ENCODE data around the gene MIER1.
"Not testable (repeated sequence)": the region's sequence is repeated elsewhere in the genome, so short reads cannot be mapped to it uniquely, and the experiment has no call there.

Gene MIER1

GRCh38 chr1:66945316-66945715, 20.5 kb downstream of the MIER1 start:
- Histone ChIP-seq H2AK5ac (ENCODE audit: low read length) (no peak overlapping the region), H3K4ac (ENCODE audit: low read depth, low read length) (no peak overlapping the region), H3K79me2 (ENCODE audit: control insufficient read depth, insufficient read depth, low read length) (peaks cover 3% of the 10 kb centered on the region), H2BK15ac (replicated peaks; ENCODE audit: low read depth) (no peak overlapping the region), H3K4me3 (ENCODE audit: low read length) (no peak overlapping the region), H3K36me3 (ENCODE audit: control insufficient read depth, insufficient read depth, low read length) (no peaks in the 10 kb centered on the region), H4K5ac (ENCODE audit: low read length) (no peak overlapping the region), H3K27me3 (ENCODE audit: insufficient read depth, low read length, poor library complexity) (no peaks in the 10 kb centered on the region), H3K79me1 (ENCODE audit: low read length) (peaks cover 4% of the 10 kb centered on the region), H3K27ac (ENCODE audit: low read depth, low read length) (no peak overlapping the region), H3K4me1 (ENCODE audit: control insufficient read depth, low read depth, low read length) (no peaks in the 10 kb centered on the region), H3K56ac (ENCODE audit: low read length) (no peak overlapping the region), H4K8ac (ENCODE audit: low read depth, low read length) (no peak overlapping the region), H2BK120ac (ENCODE audit: low read depth, low read length) (no peak overlapping the region), H2BK5ac (ENCODE audit: low read length) (no peak overlapping the region), H3K23ac (ENCODE audit: low read length) (no peak overlapping the region), H3K18ac (ENCODE audit: low read length) (no peak overlapping the region), H3K9ac (ENCODE audit: low read length) (no peak overlapping the region), H3K4me2 (ENCODE audit: low read length) (no peak overlapping the region)
- WGBS (ENCODE audit: extremely low coverage, insufficient coverage, low lambda C conversion rate) = no CpG with 5 or more reads among the region's 3 CpGs
- DNase-seq = no peak

- H2BK5ac ChIP-seq (ENCODE audit: low read length) = no peak overlapping the region
- H3K23ac ChIP-seq (ENCODE audit: low read length) = no peak overlapping the region
- H3K27me3 ChIP-seq (ENCODE audit: insufficient read depth, low read length, poor library complexity) = no peaks in the 10 kb centered on the region
- H3K4me3 ChIP-seq (ENCODE audit: low read length) = no peak overlapping the region
- no peak overlapping the region for H3K56ac ChIP-seq (ENCODE audit: low read length)
- H3K36me3 ChIP-seq (ENCODE audit: control insufficient read depth, insufficient read depth, low read length) = no peaks in the 10 kb centered on the region
- DNase-seq = no peak
- no peak overlapping the region for H2BK120ac ChIP-seq (ENCODE audit: low read depth, low read length)
- no peak overlapping the region for H3K27ac ChIP-seq (ENCODE audit: low read depth, low read length)
- H4K8ac ChIP-seq (ENCODE audit: low read depth, low read length) = no peak overlapping the region
- no peak overlapping the region for H3K18ac ChIP-seq (ENCODE audit: low read length)
- H3K79me1 ChIP-seq (ENCODE audit: low read length) = peaks cover 4% of the 10 kb centered on the region
- H3K4me2 ChIP-seq (ENCODE audit: low read length) = no peak overlapping the region
- no peaks in the 10 kb centered on the region for H3K79me2 ChIP-seq (ENCODE audit: control insufficient read depth, insufficient read depth, low read length)
- no peak overlapping the region for H3K9ac ChIP-seq (ENCODE audit: low read length)
- no CpG with 5 or more reads among the region's 1 CpG for WGBS (ENCODE audit: extremely low coverage, insufficient coverage, low lambda C conversion rate)
- no peak overlapping the region for H2BK15ac ChIP-seq (replicated peaks; ENCODE audit: low read depth)
- H3K4me1 ChIP-seq (ENCODE audit: control insufficient read depth, low read depth, low read length) = no peaks in the 10 kb centered on the region
- H2AK5ac ChIP-seq (ENCODE audit: low read length) = no peak overlapping the region
- no peak overlapping the region for H3K4ac ChIP-seq (ENCODE audit: low read depth, low read length)
- H4K5ac ChIP-seq (ENCODE audit: low read length) = no peak overlapping the region
Measured at GRCh38 chr1:66947267-66947666, 22.5 kb downstream of the MIER1 start.

DNA sequence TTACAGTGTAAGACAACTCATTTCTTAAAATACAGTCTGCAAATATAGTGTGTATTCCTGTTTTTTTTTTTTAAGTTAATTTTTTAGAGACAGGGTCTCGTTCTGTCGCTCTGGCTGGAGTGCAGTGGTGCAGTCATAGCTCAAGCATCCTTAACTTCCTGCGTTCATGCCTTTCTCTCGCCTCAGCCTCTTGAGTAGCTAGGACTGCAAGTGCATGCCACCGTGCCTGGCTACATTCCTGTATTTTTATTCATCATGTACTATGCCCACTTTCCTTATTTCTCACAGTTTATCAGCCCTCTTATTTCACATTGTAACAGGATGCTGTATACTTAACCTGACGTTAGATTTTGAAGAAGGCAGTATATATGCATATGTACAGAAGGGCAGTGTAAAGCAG, 26.7 kb downstream of the MIER1 start:
- Histone ChIP-seq H3K18ac (ENCODE audit: low read length) (no peak overlapping the region), H3K9ac (ENCODE audit: low read length) (no peak overlapping the region), H3K23ac (ENCODE audit: low read length) (no peak overlapping the region), H3K56ac (ENCODE audit: low read length) (no peak overlapping the region), H2BK5ac (ENCODE audit: low read length) (no peak overlapping the region), H3K79me2 (ENCODE audit: control insufficient read depth, insufficient read depth, low read length) (no peaks in the 10 kb centered on the region), H2BK120ac (ENCODE audit: low read depth, low read length) (no peak overlapping the region), H3K4ac (ENCODE audit: low read depth, low read length) (no peak overlapping the region), H3K4me2 (ENCODE audit: low read length) (no peak overlapping the region), H3K27me3 (ENCODE audit: insufficient read depth, low read length, poor library complexity) (no peaks in the 10 kb centered on the region), H3K79me1 (ENCODE audit: low read length) (no peaks in the 10 kb centered on the region), H2BK15ac (replicated peaks; ENCODE audit: low read depth) (no peak overlapping the region), H3K36me3 (ENCODE audit: control insufficient read depth, insufficient read depth, low read length) (no peaks in the 10 kb centered on the region), H4K5ac (ENCODE audit: low read length) (no peak overlapping the region), H3K4me1 (ENCODE audit: control insufficient read depth, low read depth, low read length) (no peaks in the 10 kb centered on the region), H3K27ac (ENCODE audit: low read depth, low read length) (no peak overlapping the region), H2AK5ac (ENCODE audit: low read length) (no peak overlapping the region), H3K4me3 (ENCODE audit: low read length) (no peak overlapping the region), H4K8ac (ENCODE audit: low read depth, low read length) (no peak overlapping the region)
- WGBS (ENCODE audit: extremely low coverage, insufficient coverage, low lambda C conversion rate) = no CpG with 5 or more reads among the region's 6 CpGs
- no peak for DNase-seq

- Histone ChIP-seq H3K4me2 (ENCODE audit: low read length) (no peak overlapping the region), H3K27me3 (ENCODE audit: insufficient read depth, low read length, poor library complexity) (no peaks in the 10 kb centered on the region), H3K36me3 (ENCODE audit: control insufficient read depth, insufficient read depth, low read length) (no peaks in the 10 kb centered on the region), H3K9ac (ENCODE audit: low read length) (no peak overlapping the region), H3K23ac (ENCODE audit: low read length) (no peak overlapping the region), H3K27ac (ENCODE audit: low read depth, low read length) (no peak overlapping the region), H3K18ac (ENCODE audit: low read length) (no peak overlapping the region), H3K4me1 (ENCODE audit: control insufficient read depth, low read depth, low read length) (no peaks in the 10 kb centered on the region), H3K4ac (ENCODE audit: low read depth, low read length) (no peak overlapping the region), H3K79me2 (ENCODE audit: control insufficient read depth, insufficient read depth, low read length) (no peaks in the 10 kb centered on the region), H3K79me1 (ENCODE audit: low read length) (no peaks in the 10 kb centered on the region), H4K8ac (ENCODE audit: low read depth, low read length) (no peak overlapping the region), H2AK5ac (ENCODE audit: low read length) (no peak overlapping the region), H4K5ac (ENCODE audit: low read length) (no peak overlapping the region), H2BK5ac (ENCODE audit: low read length) (no peak overlapping the region), H3K4me3 (ENCODE audit: low read length) (no peak overlapping the region), H3K56ac (ENCODE audit: low read length) (no peak overlapping the region), H2BK15ac (replicated peaks; ENCODE audit: low read depth) (no peak overlapping the region), H2BK120ac (ENCODE audit: low read depth, low read length) (no peak overlapping the region)
- DNase-seq = no peak
- no CpG with 5 or more reads among the region's 4 CpGs for WGBS (ENCODE audit: extremely low coverage, insufficient coverage, low lambda C conversion rate)
Measured at GRCh38 chr1:66954208-66954607, 29.4 kb downstream of the MIER1 start.

DNA sequence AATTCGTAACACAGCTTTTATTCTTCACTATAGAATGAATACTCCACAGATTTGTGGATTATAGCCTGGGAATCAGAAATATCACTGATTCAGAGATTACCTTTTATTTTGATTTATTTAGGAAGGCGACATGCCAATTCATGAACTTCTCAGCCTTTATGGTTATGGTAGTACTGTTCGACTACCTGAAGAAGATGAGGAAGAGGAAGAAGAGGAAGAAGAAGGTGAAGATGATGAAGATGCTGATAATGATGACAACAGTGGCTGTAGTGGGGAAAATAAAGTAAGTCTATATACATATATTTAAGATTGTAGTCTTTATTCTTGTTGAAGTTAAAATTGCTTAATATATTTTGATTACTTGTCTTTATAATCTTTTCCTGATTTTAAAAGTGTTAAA, 33.1 kb downstream of the MIER1 start:
- H2BK120ac ChIP-seq (ENCODE audit: low read depth, low read length) = no peak overlapping the region
- no peak overlapping the region for H3K18ac ChIP-seq (ENCODE audit: low read length)
- H4K8ac ChIP-seq (ENCODE audit: low read depth, low read length) = no peak overlapping the region
- H2AK5ac ChIP-seq (ENCODE audit: low read length) = no peak overlapping the region
- no peak overlapping the region for H3K56ac ChIP-seq (ENCODE audit: low read length)
- no peaks in the 10 kb centered on the region for H3K27me3 ChIP-seq (ENCODE audit: insufficient read depth, low read length, poor library complexity)
- H3K4me2 ChIP-seq (ENCODE audit: low read length) = no peak overlapping the region
- no peak overlapping the region for H3K9ac ChIP-seq (ENCODE audit: low read length)
- no peak overlapping the region for H3K27ac ChIP-seq (ENCODE audit: low read depth, low read length)
- no peaks in the 10 kb centered on the region for H3K36me3 ChIP-seq (ENCODE audit: control insufficient read depth, insufficient read depth, low read length)
- no peak overlapping the region for H3K23ac ChIP-seq (ENCODE audit: low read length)
- no peak overlapping the region for H2BK15ac ChIP-seq (replicated peaks; ENCODE audit: low read depth)
- H3K4me1 ChIP-seq (ENCODE audit: control insufficient read depth, low read depth, low read length) = no peaks in the 10 kb centered on the region
- WGBS (ENCODE audit: extremely low coverage, insufficient coverage, low lambda C conversion rate) = no CpG with 5 or more reads among the region's 3 CpGs
- H3K4me3 ChIP-seq (ENCODE audit: low read length) = no peak overlapping the region
- no peaks in the 10 kb centered on the region for H3K79me1 ChIP-seq (ENCODE audit: low read length)
- no peak for DNase-seq
- H3K4ac ChIP-seq (ENCODE audit: low read depth, low read length) = no peak overlapping the region
- H3K79me2 ChIP-seq (ENCODE audit: control insufficient read depth, insufficient read depth, low read length) = no peaks in the 10 kb centered on the region
- no peak overlapping the region for H2BK5ac ChIP-seq (ENCODE audit: low read length)
- H4K5ac ChIP-seq (ENCODE audit: low read length) = no peak overlapping the region

DNA sequence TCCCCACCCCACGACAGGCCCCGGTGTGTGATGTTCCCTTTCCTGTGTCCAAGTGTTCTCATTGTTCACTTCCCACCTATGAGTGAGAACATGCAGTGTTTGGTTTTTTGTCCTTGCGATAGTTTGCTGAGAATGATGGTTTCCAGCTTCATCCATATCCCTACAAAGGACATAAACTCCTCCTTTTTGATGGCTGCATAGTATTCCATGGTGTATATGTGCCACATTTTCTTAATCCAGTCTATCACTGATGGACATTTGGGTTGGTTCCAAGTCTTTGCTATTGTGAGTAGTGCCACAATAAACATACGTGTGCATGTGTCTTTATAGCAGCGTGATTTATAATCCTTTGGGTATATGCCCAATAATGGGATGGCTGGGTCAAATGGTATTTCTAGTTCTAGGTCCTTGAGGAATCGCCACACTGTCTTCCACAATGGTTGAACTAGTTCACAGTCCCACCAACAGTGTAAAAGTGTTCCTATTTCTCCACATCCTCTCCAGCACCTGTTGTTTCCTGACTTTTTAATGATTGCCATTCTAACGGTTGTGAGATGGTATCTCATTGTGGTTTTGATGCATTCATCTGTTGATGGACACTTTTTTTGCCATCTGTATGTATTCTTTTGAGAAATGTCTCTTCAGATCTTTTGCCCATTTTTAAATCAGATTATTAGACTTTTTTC, 41.5 kb downstream of the MIER1 start:
- H4K8ac ChIP-seq (ENCODE audit: low read depth, low read length); H3K4me3 ChIP-seq (ENCODE audit: low read length); H3K27me3 ChIP-seq (ENCODE audit: insufficient read depth, low read length, poor library complexity); H3K79me1 ChIP-seq (ENCODE audit: low read length); H2BK120ac ChIP-seq (ENCODE audit: low read depth, low read length); H2BK15ac ChIP-seq (replicated peaks; ENCODE audit: low read depth); H3K9ac ChIP-seq (ENCODE audit: low read length); H3K79me2 ChIP-seq (ENCODE audit: control insufficient read depth, insufficient read depth, low read length); H3K4me2 ChIP-seq (ENCODE audit: low read length); H3K56ac ChIP-seq (ENCODE audit: low read length); H2AK5ac ChIP-seq (ENCODE audit: low read length); H3K4ac ChIP-seq (ENCODE audit: low read depth, low read length); H2BK5ac ChIP-seq (ENCODE audit: low read length); H3K27ac ChIP-seq (ENCODE audit: low read depth, low read length); H3K23ac ChIP-seq (ENCODE audit: low read length); DNase-seq; H3K18ac ChIP-seq (ENCODE audit: low read length); H3K36me3 ChIP-seq (ENCODE audit: control insufficient read depth, insufficient read depth, low read length); H4K5ac ChIP-seq (ENCODE audit: low read length); H3K4me1 ChIP-seq (ENCODE audit: control insufficient read depth, low read depth, low read length): not testable (repeated sequence)
- WGBS (ENCODE audit: extremely low coverage, insufficient coverage, low lambda C conversion rate) = no CpG with 5 or more reads among the region's 7 CpGs

All from mesendoderm (in vitro differentiated cells).